GM18505 (cell line): Measurements from ENCODE around the gene ITCH.

Experiments
- ATAC-seq: cut with Tn5 transposase; IDR thresholded peaks from one replicate; pipeline ENCODE4 v1.9.1; 2021; ENCODE audit not compliant: unreplicated experiment
- POLR2A ChIP-seq: IDR thresholded peaks from 4 replicates; pipeline ENCODE4 v1.6.1; 2011; ENCODE audit warnings: borderline replicate concordance; ENCODE audit not compliant: insufficient read depth, insufficient read length; ENCODE audit errors: extremely low read depth

The ITCH gene

DNA sequence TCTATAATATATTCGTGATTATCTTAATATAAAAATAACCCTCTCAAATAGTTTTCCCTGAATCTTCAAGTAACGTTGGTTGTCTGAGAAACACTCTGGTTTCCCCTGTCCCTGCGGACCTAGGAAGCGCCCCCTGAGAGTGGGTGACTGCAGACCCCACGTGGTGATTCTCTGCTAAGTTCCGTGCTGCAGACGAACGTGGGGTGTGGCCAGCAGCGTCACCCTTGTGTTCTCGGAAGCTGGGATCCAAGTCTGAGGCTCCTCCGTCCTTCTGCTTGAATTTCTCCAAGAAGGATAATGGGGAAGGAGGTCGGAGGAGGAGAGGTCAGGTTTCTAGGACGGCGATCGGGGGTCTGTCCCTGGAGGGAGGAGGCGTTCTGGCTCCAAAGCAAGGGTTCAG lies 178.8 kb downstream of the ITCH start:
- TF ChIP-seq POLR2A = no peak
- ATAC-seq = no peak

DNA sequence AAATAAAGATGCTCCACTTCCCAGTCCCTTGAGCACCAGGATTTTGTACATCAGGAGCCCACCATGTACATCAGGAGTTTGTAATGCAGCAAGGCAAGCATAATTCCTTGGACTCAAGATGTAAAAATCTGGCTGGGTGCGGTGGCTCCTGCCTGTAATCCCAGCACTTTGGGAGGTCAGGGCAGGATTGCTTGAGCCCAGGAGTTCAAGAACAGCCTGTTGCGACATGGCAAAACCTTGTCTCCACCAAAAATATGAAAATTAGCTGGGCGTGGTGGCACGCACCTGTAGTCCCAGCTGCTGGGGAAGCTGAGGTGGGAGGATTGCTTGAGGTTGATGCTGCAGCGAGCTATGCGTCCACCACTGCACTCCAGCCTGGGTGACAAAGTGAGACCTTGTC lies 179.4 kb downstream of the ITCH start:
- ATAC-seq = no peak
- no peak for TF ChIP-seq POLR2A

DNA sequence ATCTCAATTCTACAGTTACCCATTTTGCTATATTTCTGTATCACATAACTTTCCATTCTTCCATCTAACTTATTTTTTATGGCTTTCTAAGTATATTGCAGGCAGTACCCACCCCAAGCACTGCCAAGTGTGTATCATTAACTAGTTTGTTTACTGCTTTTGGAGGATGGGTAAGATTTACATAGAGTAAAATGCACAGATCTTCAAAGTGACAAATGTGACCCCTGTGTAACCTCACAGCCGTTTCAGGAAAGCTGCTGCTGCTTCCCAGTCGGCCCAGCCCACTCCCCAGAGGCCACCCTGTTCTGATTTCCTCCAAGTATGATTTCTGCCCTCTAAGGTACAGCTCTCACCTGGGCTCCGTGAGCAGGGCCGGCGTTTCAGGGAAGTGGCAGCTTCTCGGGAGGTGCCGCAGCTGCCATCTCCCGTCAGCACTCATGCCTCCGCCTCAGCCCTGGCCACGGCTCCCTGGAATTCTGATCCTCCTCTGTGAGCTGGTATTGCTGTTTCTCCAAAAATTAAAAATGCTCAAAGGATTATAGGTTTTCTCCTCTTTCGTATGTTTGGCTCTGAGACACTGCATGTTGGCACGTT lies 180.5 kb downstream of the ITCH start:
- no peak for TF ChIP-seq POLR2A
- ATAC-seq = no peak

DNA sequence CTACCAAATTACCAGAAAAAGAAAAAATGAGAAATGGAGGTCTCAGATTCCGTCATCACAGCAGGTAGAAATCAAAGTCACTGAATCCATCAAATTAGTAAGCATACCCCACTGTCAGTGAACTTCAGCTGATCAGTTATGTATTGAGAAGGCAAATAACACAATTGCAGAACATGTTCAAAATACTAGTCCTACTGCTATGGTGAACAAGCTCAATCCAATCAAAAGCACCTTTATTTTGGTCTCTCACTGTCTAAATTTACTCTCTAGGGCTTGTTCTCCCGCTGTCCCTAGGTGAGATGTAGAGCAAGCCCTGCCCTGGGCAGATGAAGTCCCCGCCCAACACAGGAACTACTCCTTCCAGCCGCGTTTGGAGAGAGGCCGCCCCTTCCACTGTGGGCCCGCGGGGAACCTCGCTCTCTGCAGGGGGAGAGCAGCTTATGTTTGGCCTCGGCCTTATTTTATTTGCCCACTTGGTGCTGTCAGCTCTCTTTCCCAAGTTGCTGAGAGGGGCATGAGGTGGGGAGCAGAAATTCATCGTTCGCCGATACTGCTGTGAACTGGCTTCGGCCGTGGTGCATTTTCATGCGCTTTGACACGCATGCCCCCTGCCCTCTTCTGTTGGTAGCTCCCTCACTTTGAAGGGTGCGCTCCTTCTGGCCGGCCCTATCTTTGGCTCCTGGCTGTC lies 181.2 kb downstream of the ITCH start:
- ATAC-seq = no peak
- no peak for TF ChIP-seq POLR2A

DNA sequence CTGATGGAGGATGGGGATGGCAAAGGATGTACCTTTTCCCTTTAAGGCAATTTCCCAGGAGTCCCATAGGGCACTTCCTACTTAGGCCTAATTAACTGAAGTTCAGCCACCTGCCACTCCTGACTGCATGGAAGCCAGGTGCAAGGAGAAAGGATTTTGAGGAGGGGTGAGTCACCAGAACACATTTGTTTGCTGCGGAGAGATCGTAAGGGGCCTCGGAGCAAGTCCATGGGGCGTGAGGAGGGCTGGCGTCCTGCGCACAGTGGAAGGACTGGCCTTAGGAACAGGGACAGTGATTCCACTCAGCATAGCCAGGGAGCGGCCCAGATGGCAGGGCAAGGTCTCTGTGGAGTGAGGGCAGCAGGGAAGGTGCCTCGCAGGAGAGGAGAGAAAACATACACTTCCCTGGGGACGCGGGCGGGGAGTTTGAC lies 183.7 kb downstream of the ITCH start:
- TF ChIP-seq POLR2A = no peak
- ATAC-seq = no peak

DNA sequence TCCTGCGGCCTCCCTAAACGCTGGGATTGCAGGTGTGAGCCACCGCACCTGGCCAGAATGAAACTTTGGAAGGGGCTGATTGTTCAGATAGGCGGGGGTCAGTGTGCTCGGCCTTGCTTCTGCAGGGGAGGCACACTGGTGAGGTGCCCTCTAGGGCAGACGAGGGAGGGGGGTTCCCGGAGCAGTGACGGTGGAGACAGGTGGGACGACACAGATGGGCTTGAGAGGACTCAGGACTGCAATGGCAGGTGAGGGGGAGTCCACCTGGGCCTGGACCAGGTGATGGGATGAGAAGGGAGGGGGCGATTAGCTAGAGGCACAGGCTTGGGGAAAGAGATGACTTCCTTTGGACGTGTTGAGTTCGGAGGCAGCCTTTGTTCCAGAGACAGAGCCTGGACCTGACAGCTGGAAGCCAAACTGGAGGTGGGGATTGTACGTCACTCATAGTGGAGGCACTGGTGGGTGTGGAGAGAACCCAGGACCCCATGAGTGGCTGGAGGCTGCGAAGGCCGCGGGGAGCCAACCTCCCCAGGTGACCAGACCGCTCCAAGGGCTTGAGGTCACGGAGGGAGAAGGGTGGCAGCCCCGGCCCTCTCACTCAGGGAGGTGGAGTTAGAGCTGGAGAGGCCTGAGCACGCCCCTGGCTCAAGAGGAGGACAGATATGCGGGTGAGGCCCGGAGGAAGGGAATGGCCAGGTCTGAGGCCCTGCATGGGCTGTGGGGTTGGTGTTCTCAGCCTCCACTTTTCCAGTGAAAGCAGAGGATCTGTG lies 185.0 kb downstream of the ITCH start:
- no peak for ATAC-seq
- TF ChIP-seq POLR2A = no peak

DNA sequence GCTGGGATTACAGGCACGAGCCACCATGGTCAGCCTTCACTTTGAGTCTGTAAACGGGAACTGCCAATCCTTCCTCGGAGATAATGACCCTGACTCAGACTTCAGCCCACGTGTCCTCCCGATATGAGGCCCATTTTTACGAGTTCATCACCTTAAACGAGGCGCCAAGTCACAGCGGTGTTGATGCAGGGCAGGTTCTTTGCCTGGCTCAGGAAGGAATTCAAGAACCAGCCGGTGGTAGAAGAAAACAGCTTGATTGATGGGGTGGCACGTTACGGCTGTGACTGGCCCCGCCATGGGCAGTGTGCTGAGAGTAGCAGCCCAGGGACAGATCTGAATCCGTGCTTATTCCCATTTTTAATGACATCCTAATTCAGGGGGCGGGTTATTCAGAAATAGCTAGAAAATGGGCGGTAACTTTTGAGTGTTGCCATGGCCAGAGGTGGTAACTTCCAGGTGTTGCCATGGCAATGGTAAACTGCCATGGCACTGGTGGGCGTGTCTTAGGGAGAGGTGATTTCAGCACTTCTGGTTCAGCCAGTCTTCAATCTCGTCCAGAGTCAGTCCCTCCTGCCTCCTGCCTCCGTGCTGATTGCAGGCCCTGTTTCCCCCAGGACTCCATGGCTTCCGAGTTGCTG lies 186.3 kb downstream of the ITCH start:
- no peak for ATAC-seq
- no peak for TF ChIP-seq POLR2A

DNA sequence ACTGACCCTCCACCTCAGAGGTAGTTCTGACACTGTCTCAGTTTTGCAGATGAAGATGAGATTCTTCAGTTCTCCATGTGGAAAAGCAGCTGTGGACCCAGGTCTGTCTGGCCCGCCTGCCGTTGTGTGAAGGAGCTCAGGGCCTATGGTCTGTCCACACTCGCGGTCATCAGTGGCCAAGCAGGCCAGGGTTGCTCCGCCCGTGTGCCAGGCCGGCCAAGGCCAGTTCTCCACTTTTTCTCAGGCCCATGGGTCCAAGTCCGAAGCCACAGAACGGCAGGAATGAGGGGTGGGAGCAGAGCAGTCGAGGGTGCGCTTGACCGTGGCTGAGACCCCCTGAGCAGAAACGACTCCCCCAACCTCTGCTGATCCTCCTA lies 186.8 kb downstream of the ITCH start:
- no peak for ATAC-seq

DNA sequence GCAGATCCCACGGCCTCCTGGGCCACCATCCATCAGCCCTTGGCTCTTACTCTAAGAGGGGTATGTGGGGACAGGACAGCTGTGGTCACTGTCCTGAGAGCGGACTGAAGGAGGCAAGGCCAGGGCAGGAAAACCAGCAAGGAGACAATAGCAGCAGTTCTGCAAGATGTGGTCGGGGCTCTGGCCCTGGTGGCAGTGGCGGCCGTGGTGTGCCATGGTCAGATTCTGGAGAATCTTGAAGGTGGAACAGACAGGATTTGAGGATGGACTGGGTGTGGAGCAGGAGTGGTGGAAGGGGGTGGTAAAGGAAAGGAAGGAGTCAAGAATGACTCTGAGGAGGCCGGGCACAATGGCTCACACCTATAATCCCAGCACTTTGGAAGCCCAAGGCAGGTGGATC lies 189.5 kb downstream of the ITCH start:
- TF ChIP-seq POLR2A = no peak
- ATAC-seq = no peak

More for the DNA sequence above, 186.8 kb downstream of the ITCH start:
- TF ChIP-seq POLR2A = no peak

DNA sequence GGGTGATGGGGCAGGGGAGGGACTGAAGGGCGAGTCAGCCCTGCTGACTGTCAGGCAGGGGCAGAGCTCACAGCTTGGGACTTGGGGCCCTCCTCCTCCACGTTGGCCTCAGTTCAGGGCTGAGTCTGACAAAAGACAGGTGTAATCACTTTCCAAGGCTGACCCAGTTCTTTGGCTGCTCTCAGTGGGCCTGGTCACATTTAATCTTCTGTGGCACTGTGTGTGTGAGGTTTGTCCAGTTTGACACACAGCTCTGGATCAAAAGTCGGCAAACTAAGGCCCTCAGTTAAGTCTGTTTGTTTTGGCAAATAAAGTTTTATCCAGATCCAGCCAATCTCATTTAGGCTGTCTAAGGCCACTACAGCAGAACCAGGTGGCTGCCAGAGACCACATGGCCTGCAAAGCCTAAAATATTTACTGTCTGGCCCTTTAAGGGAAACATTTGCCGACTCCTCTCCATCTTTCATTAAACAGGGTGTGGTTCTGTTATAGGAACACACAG lies 190.3 kb downstream of the ITCH start:
- ATAC-seq = no peak
- TF ChIP-seq POLR2A = no peak

DNA sequence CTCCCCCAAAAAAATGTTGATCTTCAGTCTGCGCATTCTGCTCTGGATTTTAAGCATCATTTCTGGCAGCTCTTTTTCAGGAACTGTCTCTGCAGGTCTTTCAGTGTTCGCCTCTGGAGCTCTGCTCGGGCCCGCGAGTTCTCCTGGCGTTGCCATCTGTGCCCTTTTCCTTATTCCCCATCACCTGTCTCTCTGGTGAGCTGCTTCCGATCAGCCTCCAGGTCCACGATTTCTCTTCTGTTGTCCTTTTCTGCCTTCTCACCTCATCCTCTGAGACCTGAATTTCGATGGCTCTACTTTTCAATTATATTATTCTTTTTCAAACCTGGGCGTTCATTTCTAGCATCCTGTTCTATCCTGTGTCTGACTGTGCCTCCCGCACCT lies 194.9 kb downstream of the ITCH start:
- no peak for ATAC-seq
- TF ChIP-seq POLR2A = no peak

DNA sequence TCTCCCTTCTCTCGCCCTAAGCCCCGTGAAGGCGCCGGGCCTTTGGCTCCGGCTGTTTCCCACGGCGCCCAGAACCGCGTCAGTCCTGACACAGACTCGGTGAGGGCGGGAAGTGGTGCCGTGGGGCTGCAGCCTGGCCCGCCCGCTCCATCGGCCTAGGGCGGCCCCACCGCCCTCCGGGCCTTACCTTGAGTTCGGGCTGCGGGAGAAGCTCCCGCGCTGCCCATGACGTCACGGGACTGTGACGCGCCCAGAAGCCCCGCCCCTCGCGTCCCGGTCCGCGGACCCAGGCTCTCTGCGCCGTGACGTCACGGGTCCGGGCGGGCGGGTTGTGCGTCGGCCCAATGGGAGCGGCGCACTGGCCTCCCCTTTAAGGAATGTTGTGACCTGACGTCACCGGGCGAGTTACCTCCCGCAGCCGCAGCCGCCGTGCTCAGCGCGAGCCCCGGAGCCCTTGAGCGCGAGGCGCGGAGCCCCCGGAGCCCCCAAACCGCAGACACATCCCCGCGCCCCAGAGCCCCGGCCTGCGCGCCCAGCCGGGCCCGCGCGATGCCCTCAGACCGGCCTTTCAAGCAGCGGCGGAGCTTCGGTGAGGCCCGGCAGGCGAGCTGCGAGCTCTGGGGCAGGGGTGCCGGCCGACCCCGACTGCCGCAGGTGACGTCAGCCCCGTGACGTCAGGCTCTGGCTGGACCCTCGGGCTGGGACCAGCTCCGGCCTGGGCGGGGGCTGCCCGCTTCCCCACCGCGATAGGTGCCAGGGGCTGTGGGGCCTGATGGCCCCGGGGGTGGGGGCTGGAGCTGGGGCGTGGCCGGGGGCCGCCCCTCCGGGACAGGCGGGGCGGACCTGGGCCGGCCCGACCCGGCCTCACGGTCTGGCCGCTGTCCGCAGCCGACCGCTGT lies 195.5 kb downstream of the ITCH start, which contains the start of gene MAP1LC3A:
MAP1LC3A (plus strand) TSS at position 399 of the 899 bp plus-strand sequence; CDS start at position 550, 151 bp downstream.
- ATAC-seq = peak; percentile 67

More for the DNA sequence above, 195.5 kb downstream of the ITCH start, which contains the start of gene MAP1LC3A:
- TF ChIP-seq POLR2A = no peak
